ENCODE results near the gene DGKG.

DGKG gene

GRCh38 chr3:186327912-186328487 lies 34.0 kb downstream of the DGKG start:
- TF ChIP-seq JUND (IDR thresholded peaks at IDR 0.05; ENCODE audit: low read depth), result no peak
- in situ Hi-C loops (cut with HindIII; ENCODE audit: low pct_unique_long_range_greater_than_20kb, low sequenced_read_pairs), result no loop called here
- DNase-seq (ENCODE audit: low read depth in 1 of 2, low spot score in 1 of 2), result no peak

- in situ Hi-C loops (cut with HindIII; ENCODE audit: low pct_unique_long_range_greater_than_20kb, low sequenced_read_pairs), result no loop called here
- DNase-seq (ENCODE audit: low read depth in 1 of 2, low spot score in 1 of 2), result no peak
- no peak for TF ChIP-seq JUND (IDR thresholded peaks at IDR 0.05; ENCODE audit: low read depth)
These were observed 39.3 kb downstream of the DGKG start for GRCh38 chr3:186322761-186323160.

GRCh38 chr3:186321746-186322145 lies 40.3 kb downstream of the DGKG start:
- no peak for TF ChIP-seq JUND (IDR thresholded peaks at IDR 0.05; ENCODE audit: low read depth)
- DNase-seq (ENCODE audit: low read depth in 1 of 2, low spot score in 1 of 2), result no peak
- in situ Hi-C loops (cut with HindIII; ENCODE audit: low pct_unique_long_range_greater_than_20kb, low sequenced_read_pairs), result no loop called here

GRCh38 chr3:186320862-186321568 lies 41.0 kb downstream of the DGKG start:
- DNase-seq (ENCODE audit: low read depth in 1 of 2, low spot score in 1 of 2), result no peak
- in situ Hi-C loops (cut with HindIII; ENCODE audit: low pct_unique_long_range_greater_than_20kb, low sequenced_read_pairs), result no loop called here
- TF ChIP-seq JUND (IDR thresholded peaks at IDR 0.05; ENCODE audit: low read depth), result no peak

- DNase-seq (ENCODE audit: low read depth in 1 of 2, low spot score in 1 of 2), result no peak
- in situ Hi-C loops (cut with HindIII; ENCODE audit: low pct_unique_long_range_greater_than_20kb, low sequenced_read_pairs), result no loop called here
- no peak for TF ChIP-seq JUND (IDR thresholded peaks at IDR 0.05; ENCODE audit: low read depth)
These were observed 42.1 kb downstream of the DGKG start for GRCh38 chr3:186319945-186320344.

- in situ Hi-C loops (cut with HindIII; ENCODE audit: low pct_unique_long_range_greater_than_20kb, low sequenced_read_pairs), result no loop called here
- no peak for DNase-seq (ENCODE audit: low read depth in 1 of 2, low spot score in 1 of 2)
These were observed 43.9 kb downstream of the DGKG start for GRCh38 chr3:186318135-186318534.

GRCh38 chr3:186317478-186317877 lies 44.6 kb downstream of the DGKG start:
- in situ Hi-C loops (cut with HindIII; ENCODE audit: low pct_unique_long_range_greater_than_20kb, low sequenced_read_pairs), result no loop called here
- TF ChIP-seq JUND (IDR thresholded peaks at IDR 0.05; ENCODE audit: low read depth), result no peak
- DNase-seq (ENCODE audit: low read depth in 1 of 2, low spot score in 1 of 2), result no peak

More at GRCh38 chr3:186318135-186318534, 43.9 kb downstream of the DGKG start:
- no peak for TF ChIP-seq JUND (IDR thresholded peaks at IDR 0.05; ENCODE audit: low read depth)

- no peak for TF ChIP-seq JUND (IDR thresholded peaks at IDR 0.05; ENCODE audit: low read depth)
- in situ Hi-C loops (cut with HindIII; ENCODE audit: low pct_unique_long_range_greater_than_20kb, low sequenced_read_pairs), result no loop called here
- no peak for DNase-seq (ENCODE audit: low read depth in 1 of 2, low spot score in 1 of 2)
These were observed 45.3 kb downstream of the DGKG start for GRCh38 chr3:186316666-186317260.

GRCh38 chr3:186315581-186316354 lies 46.3 kb downstream of the DGKG start:
- in situ Hi-C loops (cut with HindIII; ENCODE audit: low pct_unique_long_range_greater_than_20kb, low sequenced_read_pairs), result no loop called here
- TF ChIP-seq JUND (IDR thresholded peaks at IDR 0.05; ENCODE audit: low read depth), result no peak
- no peak for DNase-seq (ENCODE audit: low read depth in 1 of 2, low spot score in 1 of 2)

GRCh38 chr3:186314896-186315295 lies 47.1 kb downstream of the DGKG start:
- DNase-seq (ENCODE audit: low read depth in 1 of 2, low spot score in 1 of 2), result no peak
- no peak for TF ChIP-seq JUND (IDR thresholded peaks at IDR 0.05; ENCODE audit: low read depth)
- in situ Hi-C loops (cut with HindIII; ENCODE audit: low pct_unique_long_range_greater_than_20kb, low sequenced_read_pairs), result no loop called here

GRCh38 chr3:186311441-186311840 lies 50.6 kb downstream of the DGKG start:
- in situ Hi-C loops (cut with HindIII; ENCODE audit: low pct_unique_long_range_greater_than_20kb, low sequenced_read_pairs), result no loop called here
- no peak for DNase-seq (ENCODE audit: low read depth in 1 of 2, low spot score in 1 of 2)

GRCh38 chr3:186308549-186308948 lies 53.5 kb downstream of the DGKG start:
- TF ChIP-seq JUND (IDR thresholded peaks at IDR 0.05; ENCODE audit: low read depth), result no peak
- no peak for DNase-seq (ENCODE audit: low read depth in 1 of 2, low spot score in 1 of 2)
- in situ Hi-C loops (cut with HindIII; ENCODE audit: low pct_unique_long_range_greater_than_20kb, low sequenced_read_pairs), result no loop called here

More at GRCh38 chr3:186311441-186311840, 50.6 kb downstream of the DGKG start:
- TF ChIP-seq JUND (IDR thresholded peaks at IDR 0.05; ENCODE audit: low read depth), result no peak

Measured in T47D (cell line).